H1 (cell line): ENCODE measurements around the gene CES4A. TPM values are rescaled to one million over a fixed set of nuclear protein-coding genes. Genes with fewer than 3 reads are reported as not detected.
"Not testable (repeated sequence)": the region's sequence is repeated elsewhere in the genome, so short reads cannot be mapped to it uniquely, and the experiment has no call there.

Experiments
- CTCF ChIA-PET: fragments of 300-600 bp; sonication (Branson Sonifier 250); formaldehyde crosslinking; loops from one replicate; lab custom pipeline; 2021; ENCODE audit not compliant: partially characterized antibody; lab: Charles Lee
- POLR2A ChIA-PET: fragments of 300-600 bp; sonication (Branson Sonifier 250); formaldehyde crosslinking; loops from one replicate; lab custom pipeline; 2021; ENCODE audit warnings: inconsistent platforms; ENCODE audit not compliant: partially characterized antibody; lab: Charles Lee
- DNase-seq, 2 experiments: peaks; one replicate each; pipeline versions ENCODE4 v3.0.0 to v3.0.0-alpha.2; 2010 to 2022; ENCODE audit warnings: low spot score in 2 of 2, low read depth in 1 of 2, mixed read lengths in 1 of 2
- FAIRE-seq: peaks from 2 replicates; lab custom pipeline; 2011; peaks lifted over from hg19 to GRCh38; lab: Jason Lieb, UNC
- H2AFZ ChIP-seq: 2 replicates; pipeline ENCODE4 v1.8.1; 2012; ENCODE audit warnings: low read length, inconsistent platforms
- H2AK5ac ChIP-seq: 2 replicates; pipeline ENCODE4 v1.6.1; 2013; ENCODE audit warnings: low read depth, low read length
- H2BK120ac ChIP-seq: replicated peaks from 2 replicates; pipeline ENCODE3; 2013; ENCODE audit warnings: low read depth, low read length, inconsistent platforms
- H2BK12ac ChIP-seq: 2 replicates; pipeline ENCODE4 v1.6.1; 2013; ENCODE audit warnings: low read depth, low read length
- H2BK15ac ChIP-seq: 2 replicates; pipeline ENCODE4 v1.6.1; 2013; ENCODE audit warnings: low read length
- H2BK20ac ChIP-seq: 2 replicates; pipeline ENCODE4 v1.6.1; 2013; ENCODE audit warnings: low read length
- H2BK5ac ChIP-seq: 2 replicates; pipeline ENCODE4 v1.6.1; 2013; ENCODE audit warnings: low read depth, low read length
- H3K14ac ChIP-seq: 2 replicates; pipeline ENCODE4 v1.6.1; 2013; ENCODE audit warnings: inconsistent platforms; ENCODE audit not compliant: insufficient read length
- H3K18ac ChIP-seq: 2 replicates; pipeline ENCODE4 v1.6.1; 2013; ENCODE audit warnings: low read length; ENCODE audit errors: extremely low read depth
- H3K23ac ChIP-seq: 2 replicates; pipeline ENCODE4 v1.6.1; 2013; ENCODE audit warnings: inconsistent platforms; ENCODE audit not compliant: insufficient read length
- H3K23me2 ChIP-seq: 2 replicates; pipeline ENCODE4 v1.6.1; 2013; ENCODE audit warnings: low read depth, low read length
- H3K27ac ChIP-seq: 2 replicates; pipeline ENCODE4 v1.6.1; 2011; ENCODE audit warnings: low read depth, low read length, inconsistent platforms
- H3K27me3 ChIP-seq, 4 experiments: replicated peaks in 1 of 4; 1 replicate in 1 of 4; 2 replicates in 3 of 4; pipeline versions ENCODE4 v1.6.1 to v1.8.1; 2011 to 2013; ENCODE audit warnings: low read length in 3 of 4, mild to moderate bottlenecking in 3 of 4, inconsistent platforms in 2 of 4, mixed read lengths in 2 of 4, moderate library complexity in 1 of 4; ENCODE audit not compliant: control insufficient read depth in 3 of 4, insufficient read depth in 3 of 4; ENCODE audit errors: extremely low read depth in 1 of 4
- H3K36me3 ChIP-seq, 4 experiments: 2 replicates each; pipeline versions ENCODE4 v1.6.1 to v1.8.1; 2011 to 2013; ENCODE audit warnings: mild to moderate bottlenecking in 4 of 4, low read length in 3 of 4, moderate library complexity in 2 of 4, control low read depth in 1 of 4, inconsistent platforms in 1 of 4; ENCODE audit not compliant: insufficient read depth in 4 of 4, control insufficient read depth in 2 of 4
- H3K4ac ChIP-seq: replicated peaks from 2 replicates; pipeline ENCODE3; 2013; ENCODE audit warnings: low read length, low read depth, mixed read lengths, inconsistent platforms; ENCODE audit not compliant: insufficient read length
- H3K4me1 ChIP-seq, 4 experiments: replicated peaks in 1 of 4; 1 replicate in 1 of 4; 2 replicates in 3 of 4; pipeline versions ENCODE4 v1.6.1 to v1.8.1; 2011 to 2013; ENCODE audit warnings: low read length in 3 of 4, inconsistent platforms in 2 of 4, mixed read lengths in 1 of 4; ENCODE audit not compliant: insufficient read depth in 4 of 4, control insufficient read depth in 3 of 4
- H3K4me2 ChIP-seq, 2 experiments: 2 replicates each; pipeline versions ENCODE4 v1.6.1 to v1.8.1; 2011 to 2013; ENCODE audit warnings: low read depth in 2 of 2, low read length in 2 of 2, control low read depth in 1 of 2, inconsistent platforms in 1 of 2, mild to moderate bottlenecking in 1 of 2; ENCODE audit not compliant: insufficient read depth in 1 of 2
- H3K4me3 ChIP-seq, 4 experiments: fragments of 200-600, 300-600 bp in 1 of 4; sonication (generic), shearing (Covaris generic), sonication (Bioruptor Twin) in 1 of 4; 2 replicates each; pipeline versions ENCODE4 v1.5.1 to v1.8.1; 2011 to 2016; ENCODE audit warnings: low read length in 4 of 4, low read depth in 3 of 4, control low read depth in 2 of 4, inconsistent platforms in 2 of 4, mild to moderate bottlenecking in 2 of 4, mixed read lengths in 1 of 4, moderate library complexity in 1 of 4; ENCODE audit not compliant: insufficient read depth in 2 of 4; ENCODE audit errors: extremely low read depth in 1 of 4
- H3K56ac ChIP-seq: replicated peaks from 2 replicates; pipeline ENCODE3; 2013; ENCODE audit warnings: low read depth, mild to moderate bottlenecking, mixed read lengths, low read length, inconsistent platforms; ENCODE audit not compliant: insufficient read length
- H3K79me1 ChIP-seq: 2 replicates; pipeline ENCODE4 v1.6.1; 2013; ENCODE audit warnings: low read depth, low read length, control low read depth
- H3K79me2 ChIP-seq, 2 experiments: 2 replicates each; pipeline versions ENCODE4 v1.6.1 to v1.8.1; 2012 to 2013; ENCODE audit warnings: low read length in 2 of 2, mild to moderate bottlenecking in 2 of 2, inconsistent platforms in 1 of 2; ENCODE audit not compliant: insufficient read depth in 2 of 2, control insufficient read depth in 1 of 2
- H3K9ac ChIP-seq, 4 experiments: replicated peaks in 1 of 4; 1 replicate in 1 of 4; 2 replicates in 3 of 4; pipeline versions ENCODE4 v1.6.1 to v1.8.1; 2011 to 2013; ENCODE audit warnings: low read depth in 3 of 4, low read length in 3 of 4, control low read depth in 2 of 4, mild to moderate bottlenecking in 2 of 4, moderate library complexity in 2 of 4, inconsistent platforms in 1 of 4; ENCODE audit errors: extremely low read depth in 1 of 4
- H3K9me3 ChIP-seq, 2 experiments: 2 replicates each; pipeline versions ENCODE4 v1.6.1 to v1.8.1; 2012 to 2013; ENCODE audit warnings: mild to moderate bottlenecking in 2 of 2, moderate library complexity in 2 of 2, control low read depth in 1 of 2, inconsistent platforms in 1 of 2, low read depth in 1 of 2, low read length in 1 of 2, mixed read lengths in 1 of 2; ENCODE audit not compliant: insufficient read depth in 2 of 2
- H4K20me1 ChIP-seq, 2 experiments: replicated peaks in 1 of 2; 2 replicates each; pipeline versions ENCODE3 to v1.8.1; 2011 to 2013; ENCODE audit warnings: inconsistent platforms in 2 of 2, low read length in 2 of 2, mild to moderate bottlenecking in 1 of 2; ENCODE audit not compliant: insufficient read depth in 2 of 2, control insufficient read depth in 1 of 2
- H4K5ac ChIP-seq: 2 replicates; pipeline ENCODE4 v1.6.1; 2013; ENCODE audit warnings: low read length, low read depth, mixed read lengths, inconsistent platforms; ENCODE audit not compliant: insufficient read length
- H4K8ac ChIP-seq: 2 replicates; pipeline ENCODE4 v1.8.0; 2013; ENCODE audit warnings: mild to moderate bottlenecking, moderate library complexity, low read length, inconsistent platforms; ENCODE audit not compliant: insufficient read depth; ENCODE audit errors: extremely low read depth
- H4K91ac ChIP-seq: replicated peaks from 2 replicates; pipeline ENCODE3; 2013; ENCODE audit warnings: low read length, mixed read lengths, inconsistent platforms; ENCODE audit not compliant: insufficient read length
- TBP ChIP-seq: IDR thresholded peaks from 2 replicates; pipeline ENCODE4 v1.6.1; 2011; ENCODE audit warnings: low read depth, low read length, improper control_type of control experiment
- whole genome bisulfite sequencing, 2 experiments: shearing (Covaris generic) in 1 of 2; methylation state at CpG; one replicate each; pipeline versions ENCODE4 v1.1.6 to v1.1.7; 2013 to 2015; ENCODE audit warnings: low lambda C conversion rate in 2 of 2, mixed read lengths in 2 of 2, inconsistent platforms in 1 of 2, low coverage in 1 of 2, missing lambda C conversion rate in 1 of 2; ENCODE audit not compliant: insufficient replicate concordance in 2 of 2, insufficient coverage in 1 of 2, insufficient read length in 1 of 2; ENCODE audit errors: extremely low coverage in 1 of 2, missing lambda C conversion rate in 1 of 2; 5-methylcytosine and 5-hydroxymethylcytosine counted together
- polyA plus RNA-seq, 7 experiments: library from polyadenylated mRNA; depleted of rRNA in 3 of 7; stranded (reverse) in 5 of 7; unstranded in 2 of 7; fragments of >200 nt in 5 of 7; fragments of 200-250 nt in 2 of 7; gene quantifications; 1 replicate in 5 of 7; 2 replicates in 1 of 7; 4 replicates in 1 of 7; pipeline versions ENCODE4 v1.2.1 to v1.2.3, GENCODE V29; 2011 to 2013; ENCODE audit warnings: missing spikeins in 2 of 7, mixed read lengths in 2 of 7
- total RNA-seq: library from RNA; stranded (reverse); fragmentation: NEBNext Ultra II Directional; extraction: Animal tissue kit (Norgen Biotek cat#: 25700); gene quantifications from 2 replicates; pipeline ENCODE4 v1.2.1, GENCODE V29; 2021

The CES4A gene
- total and polyA plus RNA-seq, 2 of the 8 experiments (the other 6 are each of a cell fraction or from before 2014, with no cell fraction given), result 0.93 to 1.5 TPM

- Histone ChIP-seq H2BK15ac (no peak overlapping the region), H3K18ac (no peak overlapping the region), H2AFZ (no peak overlapping the region), H4K20me1 (no peaks in the 10 kb centered on the region), H3K9me3 (no peaks in the 10 kb centered on the region), H3K27ac (no peak overlapping the region), H2BK5ac (no peak overlapping the region), H3K4ac (no peak overlapping the region), H3K23ac (no peak overlapping the region), H3K79me2 (no peaks in the 10 kb centered on the region), H3K9ac (no peak overlapping the region), H2BK12ac (no peak overlapping the region), H3K56ac (no peak overlapping the region), H3K4me3 (no peak overlapping the region), H3K14ac (no peak overlapping the region), H3K36me3 (no peaks in the 10 kb centered on the region), H2BK120ac (no peak overlapping the region), H3K23me2 (no peaks in the 10 kb centered on the region), H2BK20ac (no peak overlapping the region), H3K4me2 (no peak overlapping the region), H4K91ac (no peak overlapping the region), H3K79me1 (no peaks in the 10 kb centered on the region), H3K27me3 (peaks cover 0 to 3% (median 2%) of the 10 kb centered on the region in 4 experiments; a peak in 3 of 7 replicates), H4K5ac (no peak overlapping the region), H4K8ac (no peak overlapping the region), H2AK5ac (no peak overlapping the region), H3K4me1 (no peaks in the 10 kb centered on the region)
- POLR2A ChIA-PET, result no interaction called here
- no peak for TF ChIP-seq TBP
- CTCF ChIA-PET, result interaction anchor here (0.5 to 6.0 kb wide), 19 partner anchors 8 to 183 kb away, joined by 3 to 49 read pairs (median 5); partner anchors contain the start of gene CES3
- WGBS, 2 experiments, result 71% methylated on average over 2 of the region's 2 CpGs; no CpG with 5 or more reads in 1 of the 2 experiments
- no peak for FAIRE-seq
- no peak for DNase-seq
These were observed 3.2 kb downstream of the CES4A start for GRCh38 chr16:66991545-66992077.

- POLR2A ChIA-PET, H2BK5ac ChIP-seq, H3K27me3 ChIP-seq, H3K4me2 ChIP-seq, H2BK20ac ChIP-seq, H3K4me1 ChIP-seq, H3K18ac ChIP-seq, H2BK120ac ChIP-seq, H4K5ac ChIP-seq, H4K8ac ChIP-seq, H3K4ac ChIP-seq, DNase-seq, H3K14ac ChIP-seq, H3K56ac ChIP-seq, H3K27ac ChIP-seq, FAIRE-seq, H3K23ac ChIP-seq, H4K20me1 ChIP-seq, H3K9ac ChIP-seq, H2AFZ ChIP-seq, H2AK5ac ChIP-seq, H3K79me1 ChIP-seq, H3K79me2 ChIP-seq, H3K9me3 ChIP-seq, H3K36me3 ChIP-seq, H2BK15ac ChIP-seq, H3K23me2 ChIP-seq, H4K91ac ChIP-seq, H2BK12ac ChIP-seq, H3K4me3 ChIP-seq: not testable (repeated sequence)
- 91% methylated on average over 12 of the region's 12 CpGs; no CpG with 5 or more reads in 1 of the 2 experiments for WGBS, 2 experiments
- CTCF ChIA-PET, result interaction anchor here (0.7 to 1.8 kb wide), 5 partner anchors 10 to 110 kb away, joined by 3 to 6 read pairs (median 4); no protein-coding TSS in a partner anchor
These were observed 5.2 kb downstream of the CES4A start for GRCh38 chr16:66993558-66993957.
